ENCODE results near the gene FLAD1.

GRCh38 chr1:155029513-155030242 lies 46.5 kb downstream of the FLAD1 start:
- no peak for TF ChIP-seq POLR2A (IDR thresholded peaks at IDR 0.05; ENCODE audit: low read depth, low read length)
- no peak for TF ChIP-seq POLR2AphosphoS5 (IDR thresholded peaks at IDR 0.05; ENCODE audit: low read depth, low read length)
